Activated gamma-delta T cell treated with Interleukin-2 at 50 U/mL for 16 hours (primary cell): ENCODE measurements around the gene TGFB2.

Experiments used
- DNase-seq: peaks from one replicate; pipeline ENCODE4 v3.0.0-alpha.2; 2020

The TGFB2 gene

DNA sequence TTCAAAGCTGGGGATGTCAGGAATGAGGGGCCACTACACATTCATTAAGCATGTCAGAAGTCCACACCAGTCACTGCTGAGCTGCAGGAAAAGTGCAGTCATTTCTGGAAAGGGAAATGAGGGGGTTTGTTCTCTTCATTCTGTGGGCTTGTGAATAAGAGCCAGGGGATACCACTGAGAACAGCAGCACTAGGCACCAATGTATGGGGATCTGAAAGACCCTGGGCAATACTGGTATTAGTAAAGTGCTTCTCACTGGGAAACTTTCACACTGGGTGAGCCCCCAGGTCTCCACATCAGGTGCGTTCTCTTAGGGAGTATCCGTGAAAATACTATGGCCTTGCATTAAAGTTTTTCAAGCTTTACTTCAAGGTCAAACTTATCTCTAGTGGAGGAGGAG is 49.9 kb downstream of the TGFB2 start:
- no peak for DNase-seq

DNA sequence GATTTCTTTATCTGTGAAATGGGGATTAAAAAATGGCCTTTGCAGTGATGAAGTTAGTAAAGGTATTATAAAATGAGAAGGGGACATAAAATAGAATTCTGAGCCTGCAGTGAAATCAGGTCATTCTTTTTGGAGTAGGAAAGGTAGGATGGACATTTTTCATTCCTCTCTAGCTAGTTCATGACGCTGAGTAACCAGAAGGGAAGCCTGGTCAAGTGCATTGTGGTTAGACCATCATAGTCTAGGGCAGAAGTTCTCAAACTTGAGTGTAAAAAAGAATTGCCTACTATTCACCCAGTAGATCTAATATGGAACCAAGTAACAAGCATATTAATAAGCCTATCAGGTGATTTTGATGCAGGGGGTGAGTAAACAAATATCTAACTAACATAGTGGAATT is 50.8 kb downstream of the TGFB2 start:
- DNase-seq, result no peak

DNA sequence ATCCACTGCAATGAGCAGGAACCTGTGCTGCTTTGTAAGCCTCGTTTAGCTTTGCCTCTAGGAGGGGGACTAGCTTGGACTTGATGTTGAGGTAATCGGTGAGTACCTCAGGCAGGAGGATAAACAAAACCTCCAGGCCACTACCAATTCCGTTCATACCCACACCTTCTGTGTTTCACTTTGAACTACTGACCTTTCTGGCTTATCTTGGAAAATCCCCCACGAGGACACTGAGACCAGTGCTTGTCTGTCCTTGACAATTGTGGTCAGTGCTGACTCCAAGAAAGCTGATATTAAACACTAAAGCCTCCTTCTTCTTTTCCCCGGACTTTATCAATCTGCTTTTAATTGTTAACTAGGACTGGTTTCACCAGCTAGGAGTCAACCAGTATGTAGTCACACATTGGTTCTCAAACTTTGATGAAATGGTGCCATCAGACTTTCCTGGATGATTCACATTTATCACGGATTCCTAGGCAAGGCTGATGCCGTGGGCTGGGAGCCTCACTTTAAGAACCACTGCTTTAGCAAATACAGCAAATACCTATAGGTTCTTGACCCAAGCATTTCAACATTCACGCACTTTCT is 52.7 kb downstream of the TGFB2 start:
- DNase-seq, result no peak

DNA sequence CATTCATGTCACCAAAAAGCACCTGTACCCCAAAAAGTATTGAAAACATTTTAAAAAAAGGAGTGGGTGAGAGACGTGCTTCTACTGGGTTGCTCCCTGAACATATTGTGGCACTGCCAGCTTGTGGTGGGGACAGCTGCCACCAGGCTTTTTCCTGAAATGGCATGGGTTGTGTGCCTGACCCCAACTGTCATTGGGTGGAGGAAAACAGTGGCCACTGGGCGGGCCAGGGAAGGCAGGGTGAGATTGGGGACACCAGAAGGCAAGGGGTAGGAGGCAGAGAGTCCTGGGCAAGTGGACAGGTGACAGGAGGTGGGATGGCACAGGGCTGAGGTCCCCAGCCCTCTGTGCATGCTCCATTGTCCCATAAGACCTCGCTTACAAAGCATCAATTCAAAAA is 55.5 kb downstream of the TGFB2 start:
- DNase-seq, result no peak

DNA sequence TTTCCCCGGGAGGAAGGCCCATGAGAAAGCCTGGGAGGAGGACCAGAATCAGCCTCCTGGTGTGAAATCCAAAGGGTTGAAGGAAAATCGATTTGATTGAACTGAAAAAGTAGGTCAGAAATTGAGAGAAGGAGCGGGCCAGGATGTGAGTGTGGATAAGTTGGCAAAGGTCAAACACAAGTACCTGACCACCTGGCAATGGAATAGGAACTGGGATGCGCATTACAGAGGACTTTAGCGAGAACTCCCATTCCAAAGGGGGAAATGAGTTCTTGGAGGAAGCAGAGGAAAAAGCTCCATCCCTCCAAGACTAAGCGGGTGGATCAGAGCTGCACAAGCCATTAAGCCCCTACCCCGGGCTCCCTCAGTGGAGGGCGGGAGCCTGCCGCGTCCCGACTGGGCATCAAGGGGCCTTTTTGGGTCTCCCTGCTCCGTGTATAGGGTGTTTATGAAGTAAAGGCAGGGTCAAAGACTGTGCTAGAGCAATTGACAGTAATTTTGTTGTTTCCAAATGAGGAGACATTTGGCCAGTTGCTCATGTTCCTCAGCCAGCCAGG is 56.4 kb downstream of the TGFB2 start:
- DNase-seq, result no peak

DNA sequence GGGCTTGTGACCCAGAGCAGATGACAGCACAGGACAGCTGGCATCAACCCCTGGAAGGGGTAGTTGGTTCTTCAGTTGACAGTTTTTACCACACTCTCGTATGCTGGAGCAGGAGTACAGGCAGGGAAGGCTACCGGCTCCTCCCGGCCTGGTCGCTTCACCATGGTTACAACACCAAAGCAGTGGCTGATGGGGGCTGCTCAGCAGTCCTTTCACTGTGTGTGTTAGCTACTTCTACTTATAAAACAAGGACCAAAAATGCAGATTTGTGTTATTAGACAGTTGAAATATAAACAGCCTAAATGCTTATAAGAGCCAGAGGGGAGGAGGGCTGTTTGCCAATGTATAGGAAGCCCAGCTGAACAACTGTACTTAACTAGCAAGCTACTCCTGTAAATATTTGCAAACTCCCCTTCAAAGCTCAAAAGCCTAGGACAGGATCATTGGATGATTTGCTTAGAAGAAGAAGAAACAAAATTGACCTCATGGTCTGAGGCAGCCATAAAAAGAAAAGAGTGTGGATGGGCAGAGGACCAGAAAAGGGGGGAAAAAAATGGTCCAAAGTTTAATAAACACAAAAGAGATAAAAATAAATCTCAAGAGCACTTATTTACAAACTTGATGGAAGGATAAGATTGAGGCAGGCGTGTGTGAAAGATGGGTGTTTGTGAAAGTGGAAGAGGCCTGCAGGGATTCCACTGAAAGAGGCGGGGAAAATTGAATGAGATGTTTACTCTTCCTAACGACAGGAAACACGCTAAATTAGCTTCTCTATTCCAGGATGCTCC is 57.1 kb downstream of the TGFB2 start:
- DNase-seq, result no peak

DNA sequence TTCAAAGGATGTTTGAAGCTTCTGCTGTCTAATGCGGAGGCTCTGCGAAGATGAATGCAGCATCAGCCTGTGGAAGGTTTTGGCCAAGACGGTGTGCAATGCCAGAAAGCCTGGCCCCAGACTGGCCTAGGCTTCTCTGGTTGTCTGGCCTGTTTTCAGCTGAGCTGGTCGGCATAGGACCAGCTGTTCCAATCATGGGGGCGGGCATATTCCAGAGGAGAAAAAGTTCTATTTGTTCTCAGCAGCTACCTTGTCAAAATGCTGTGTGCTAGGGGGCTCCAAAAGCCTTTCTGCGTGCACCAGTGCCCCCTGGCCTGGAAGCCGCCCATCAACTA is 57.6 kb downstream of the TGFB2 start:
- DNase-seq, result no peak

DNA sequence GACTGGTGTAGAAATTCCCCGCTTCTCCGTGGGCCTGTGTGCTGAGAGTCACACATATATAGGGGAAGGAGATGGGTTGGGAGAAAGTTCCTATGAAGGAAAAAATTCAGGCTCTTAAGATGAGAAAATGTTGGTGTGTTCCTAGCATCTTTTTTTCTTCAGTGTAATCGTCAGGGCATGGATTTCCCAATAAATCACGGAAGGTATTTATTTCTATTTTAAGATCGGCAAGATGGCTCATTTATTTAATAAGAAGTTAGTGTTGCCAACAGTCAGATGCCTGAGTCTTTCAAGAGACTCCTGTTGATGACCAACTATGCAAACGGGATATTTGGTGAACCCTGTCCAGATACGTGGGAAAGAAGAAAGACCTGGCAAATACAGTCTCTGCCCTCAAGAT is 58.2 kb downstream of the TGFB2 start:
- no peak for DNase-seq

DNA sequence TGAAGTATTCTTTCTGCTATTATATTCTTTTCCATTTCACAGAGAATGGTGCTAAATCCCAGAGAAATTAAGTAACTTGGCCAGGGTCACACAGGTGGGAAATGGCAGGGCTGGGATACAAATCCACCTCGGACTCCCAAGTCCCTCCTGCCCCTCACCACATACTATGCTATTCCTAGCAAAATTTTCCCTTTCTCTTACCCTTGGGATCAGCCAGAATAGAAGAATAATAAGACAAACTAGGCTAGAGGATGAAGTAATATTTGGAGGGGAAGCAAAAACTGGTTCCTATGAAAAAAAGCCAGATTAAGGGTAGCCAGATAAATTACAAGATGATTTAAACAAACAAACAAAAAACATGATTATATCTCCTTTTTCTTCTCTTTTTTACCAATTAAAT is 62.5 kb downstream of the TGFB2 start:
- DNase-seq, result no peak

DNA sequence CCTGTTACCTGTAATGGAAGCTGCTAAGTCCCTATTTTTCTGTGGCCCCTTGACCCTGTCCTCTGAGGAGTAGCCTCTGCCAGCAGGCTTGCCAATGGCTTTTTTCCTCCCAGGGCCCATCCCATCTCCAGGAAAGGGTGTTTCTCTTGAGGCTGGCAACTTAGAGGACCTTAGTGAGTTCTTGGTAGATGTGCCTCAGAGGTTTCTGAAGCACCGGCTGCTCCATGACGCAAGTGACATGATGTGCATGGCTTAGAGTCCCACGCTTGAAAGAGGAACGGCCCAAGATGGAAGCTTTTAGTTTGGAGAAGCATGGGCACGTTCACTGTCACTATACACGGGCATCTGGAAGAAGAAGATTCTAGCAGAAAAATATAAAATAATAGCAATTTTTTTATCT is 63.0 kb downstream of the TGFB2 start:
- no peak for DNase-seq

DNA sequence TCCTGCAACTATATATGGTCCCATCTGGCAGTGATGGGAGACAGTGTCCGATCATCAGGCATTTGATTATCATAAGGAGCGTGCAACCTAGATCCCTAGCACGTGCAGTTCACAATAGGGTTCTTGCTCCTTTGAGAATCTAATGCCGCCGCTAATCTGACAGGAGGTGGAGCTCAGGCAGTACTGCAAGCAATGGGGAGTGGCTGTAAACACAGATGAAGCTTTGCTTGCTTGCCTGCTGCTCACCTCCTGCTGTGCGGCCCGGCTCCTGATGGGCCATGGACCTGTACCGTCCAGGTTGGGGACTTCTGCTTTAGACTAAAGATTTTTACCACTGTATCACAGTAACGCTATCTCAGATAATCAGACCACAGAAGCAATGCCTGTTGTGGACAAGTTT is 63.8 kb downstream of the TGFB2 start:
- DNase-seq, result no peak

DNA sequence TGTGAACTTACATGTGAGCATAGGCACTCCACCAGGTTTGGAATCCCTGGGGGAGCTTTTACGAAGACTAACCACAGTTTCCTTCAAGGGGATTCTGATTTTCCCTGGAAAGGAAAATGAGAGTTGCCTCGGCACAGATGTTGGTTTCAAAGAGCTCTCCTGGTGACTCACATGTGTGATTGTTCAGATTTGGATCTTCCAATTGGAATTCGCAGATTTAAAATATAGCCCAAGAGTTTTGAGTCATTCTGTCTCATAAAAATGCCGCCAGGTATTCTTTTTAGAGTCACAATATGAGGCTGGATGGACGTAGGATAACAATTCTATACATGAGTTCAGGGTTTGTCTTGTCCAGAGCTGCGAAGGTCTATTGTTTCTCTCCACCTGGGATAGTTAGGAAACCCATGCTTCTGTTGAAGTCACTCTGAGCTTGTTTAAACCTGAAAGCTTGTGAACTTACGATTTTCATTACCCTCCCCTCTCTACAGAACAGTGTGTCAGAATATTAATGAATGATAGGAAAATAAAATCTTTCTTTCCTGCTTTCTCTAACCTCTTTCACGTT is 64.9 kb downstream of the TGFB2 start:
- no peak for DNase-seq

DNA sequence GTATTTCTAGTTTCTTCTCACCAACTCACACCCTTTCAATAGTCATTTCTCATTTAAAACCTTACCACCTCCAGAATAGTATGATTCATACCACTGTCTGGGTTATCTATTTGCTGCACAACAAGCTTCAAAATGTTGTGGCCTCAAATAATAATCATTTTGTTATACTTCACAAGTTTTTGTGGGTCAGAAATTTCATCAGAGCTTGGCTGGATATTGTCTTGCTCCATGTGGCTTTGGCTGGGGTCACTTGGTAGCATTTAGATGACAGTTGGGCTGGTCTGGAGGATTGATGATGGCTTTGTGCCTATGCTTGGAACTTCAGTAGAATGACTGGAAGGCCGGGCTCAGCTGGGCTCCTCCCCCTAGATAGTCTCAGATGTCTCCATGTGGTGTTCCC is 66.0 kb downstream of the TGFB2 start:
- DNase-seq, result no peak

DNA sequence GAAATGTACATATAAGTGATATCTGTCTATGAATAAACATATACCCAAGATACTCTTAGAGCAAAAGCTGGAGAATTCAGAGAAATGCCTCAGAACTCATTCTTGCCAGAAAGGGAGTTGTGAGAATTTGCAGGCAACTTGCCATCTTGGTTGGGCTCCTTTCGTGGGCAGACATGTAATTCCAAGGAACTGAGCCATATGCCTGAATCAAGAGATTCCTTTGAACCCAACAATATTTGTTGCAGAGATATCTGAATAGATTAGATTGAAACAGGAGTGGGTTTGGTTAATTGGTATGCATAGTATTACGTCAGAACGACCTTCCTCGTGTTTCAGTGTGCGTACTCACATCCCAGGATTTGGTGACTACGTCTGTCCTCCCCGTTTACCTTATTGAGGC is 67.0 kb downstream of the TGFB2 start:
- no peak for DNase-seq

DNA sequence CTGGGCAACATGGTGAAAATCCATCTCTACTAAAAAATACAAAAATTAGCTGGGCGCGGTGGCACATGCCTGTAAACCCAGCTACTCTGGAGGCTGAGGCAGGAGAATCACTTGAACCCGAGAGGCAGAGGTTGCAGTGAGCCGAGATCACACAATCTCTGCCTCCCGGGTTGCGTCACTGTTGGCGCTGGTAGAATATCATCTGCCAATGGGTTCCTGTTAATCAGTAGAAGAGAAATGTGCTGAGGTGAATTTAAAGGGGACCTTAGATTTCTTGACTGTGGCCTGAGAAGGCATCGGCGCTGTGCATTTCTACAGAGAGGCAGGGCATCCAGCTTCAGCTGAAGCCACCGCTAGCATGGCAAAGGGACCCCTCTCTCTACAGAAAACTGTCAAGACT is 68.0 kb downstream of the TGFB2 start:
- DNase-seq, result no peak

DNA sequence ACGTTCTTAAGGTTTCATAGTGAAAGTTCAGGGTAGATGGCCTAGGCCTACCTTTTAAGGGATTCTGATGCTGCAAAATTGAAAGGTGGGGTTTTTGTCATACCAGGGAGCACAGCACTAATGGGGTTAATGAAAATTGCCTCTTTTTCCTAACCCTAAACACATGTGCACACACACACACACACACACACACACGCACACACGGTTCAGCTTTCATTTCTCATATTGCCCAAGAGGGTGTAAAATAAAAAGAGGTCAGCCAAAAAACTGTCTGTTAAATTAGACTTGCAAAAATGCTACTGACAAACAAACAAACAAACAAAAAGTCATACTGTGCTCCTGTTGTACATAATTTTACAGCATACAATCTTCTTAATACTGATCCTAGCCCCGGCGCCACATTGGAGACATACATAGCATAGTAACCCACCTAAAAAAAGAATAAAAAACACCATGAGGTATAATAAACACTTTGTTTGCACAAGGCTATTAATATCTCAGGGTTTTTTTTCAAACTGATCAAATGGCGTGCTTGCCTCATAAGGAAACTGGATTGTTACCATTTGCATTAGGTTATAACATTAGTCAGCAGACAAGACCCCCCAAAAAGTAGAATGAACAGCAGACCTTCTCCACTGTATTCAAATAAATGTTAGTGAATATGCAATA is 69.1 kb downstream of the TGFB2 start:
- no peak for DNase-seq

DNA sequence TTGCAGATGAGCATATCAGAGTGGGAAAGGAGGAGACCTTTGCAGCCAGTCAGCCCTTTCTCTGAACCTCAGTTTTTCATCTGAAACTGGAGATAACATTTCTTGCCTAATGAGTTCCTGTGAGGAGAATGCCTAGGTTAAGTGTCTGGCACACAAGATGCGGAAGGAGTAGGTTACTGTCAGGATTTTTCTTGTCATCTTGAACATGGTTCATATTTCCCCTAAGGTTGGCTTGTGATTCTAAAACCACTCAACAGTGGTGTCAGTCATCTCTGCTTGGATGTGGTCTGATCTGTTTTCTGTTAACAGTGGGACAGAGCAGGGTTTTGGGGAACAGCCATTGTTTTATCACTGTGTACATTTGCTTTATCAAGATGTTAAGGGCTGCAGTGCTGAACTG is 70.6 kb downstream of the TGFB2 start:
- DNase-seq, result no peak

DNA sequence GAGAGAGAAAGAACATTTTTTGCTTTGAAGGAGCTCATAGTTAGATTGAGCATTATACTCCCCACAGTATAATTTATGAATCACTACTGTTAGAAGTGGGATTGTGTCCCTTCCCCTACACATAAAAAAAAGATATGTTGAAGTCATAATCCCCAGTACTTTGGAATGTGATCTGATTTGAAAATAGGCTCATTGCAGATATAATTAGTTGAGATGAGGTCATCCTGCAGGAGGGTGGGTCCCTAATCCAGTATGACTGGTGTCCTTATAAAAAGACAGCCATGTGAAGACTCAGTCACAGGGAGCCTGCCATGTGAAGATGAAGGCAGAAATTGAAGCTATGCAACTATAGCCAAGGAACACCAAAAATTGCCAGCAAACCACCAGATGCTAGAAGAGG is 76.4 kb downstream of the TGFB2 start:
- DNase-seq, result no peak

DNA sequence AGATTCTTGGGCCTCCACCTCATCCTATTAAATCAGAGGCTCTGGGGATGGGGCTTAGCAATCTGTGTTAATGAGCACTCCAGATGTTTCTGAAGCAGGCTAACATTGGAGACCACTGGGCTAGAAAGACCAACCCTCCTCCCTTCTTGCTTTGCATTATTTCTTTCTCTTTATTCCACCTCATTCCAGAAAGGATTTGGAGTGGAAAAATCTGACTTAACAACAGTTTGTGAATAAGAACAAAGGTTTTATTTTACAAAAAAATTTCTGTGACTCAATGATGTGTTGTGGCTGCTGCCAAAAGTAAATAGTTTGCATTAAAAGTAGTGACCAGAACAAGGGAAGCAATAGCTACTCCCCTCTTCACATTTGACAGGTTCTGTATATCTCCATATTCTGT is 79.4 kb downstream of the TGFB2 start:
- DNase-seq, result no peak

DNA sequence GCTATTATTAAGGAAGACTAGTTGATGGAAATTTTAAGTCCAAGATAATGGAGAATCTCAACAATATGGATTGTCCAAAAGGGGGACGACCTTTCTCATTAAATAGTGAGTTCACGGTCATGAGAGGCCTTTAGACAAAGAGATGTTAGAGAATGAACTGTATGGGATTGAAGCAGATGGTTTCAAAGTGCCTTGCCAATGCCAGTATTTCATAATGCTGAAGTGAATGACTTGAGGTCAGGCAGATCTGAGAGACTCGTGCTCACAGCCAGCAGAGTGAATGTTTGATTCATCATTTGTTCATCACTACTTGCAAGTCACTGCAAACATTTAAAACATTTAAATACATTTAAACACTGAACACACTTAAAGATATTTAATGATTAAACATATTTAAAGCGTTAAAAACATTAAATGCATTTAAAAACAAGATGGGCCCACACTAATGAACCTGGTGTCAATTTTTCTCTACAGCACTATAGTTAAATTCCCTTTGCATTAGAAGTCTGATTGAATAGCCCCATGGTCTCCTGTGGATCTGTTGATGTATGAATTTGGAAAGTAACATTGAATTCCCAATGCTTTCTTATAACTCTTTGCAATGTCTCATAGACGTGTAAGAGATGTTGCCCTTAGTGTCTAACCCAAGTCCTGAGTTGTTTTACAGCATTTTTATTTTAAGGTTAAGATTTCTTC is 80.7 kb downstream of the TGFB2 start:
- DNase-seq, result no peak

DNA sequence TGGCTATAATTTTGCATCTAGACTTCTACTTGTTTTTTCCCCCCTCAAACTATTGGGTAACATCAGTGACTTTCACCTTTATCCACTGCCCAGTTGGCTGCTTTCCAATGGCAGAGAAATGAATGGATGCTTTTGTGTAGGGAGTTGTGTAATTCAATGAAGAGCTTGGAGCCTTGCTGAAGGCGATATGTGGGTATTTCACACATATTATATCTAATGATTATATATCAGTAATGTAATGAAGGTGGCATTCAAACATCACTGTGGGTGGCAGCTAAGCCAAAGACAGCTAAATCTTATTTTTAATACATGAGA is 81.2 kb downstream of the TGFB2 start:
- no peak for DNase-seq

DNA sequence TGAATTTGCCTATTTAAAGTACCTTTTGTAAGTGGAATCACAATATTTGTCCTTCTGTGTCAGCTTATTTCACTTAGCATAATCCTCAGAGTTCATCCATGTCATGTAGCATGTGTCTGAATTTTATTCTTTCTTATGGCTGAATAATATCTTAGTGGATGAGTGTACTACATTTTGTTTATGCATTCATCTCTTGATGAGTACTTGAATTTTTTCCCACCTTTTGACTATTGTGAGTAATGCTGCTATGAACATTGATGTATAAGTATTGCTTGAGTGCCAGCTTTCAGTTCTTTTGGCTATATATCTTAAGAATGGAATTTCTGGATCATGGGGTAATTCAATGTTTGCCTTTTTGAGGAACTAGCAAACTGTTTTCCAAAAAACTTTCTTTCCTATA is 84.2 kb downstream of the TGFB2 start:
- no peak for DNase-seq

DNA sequence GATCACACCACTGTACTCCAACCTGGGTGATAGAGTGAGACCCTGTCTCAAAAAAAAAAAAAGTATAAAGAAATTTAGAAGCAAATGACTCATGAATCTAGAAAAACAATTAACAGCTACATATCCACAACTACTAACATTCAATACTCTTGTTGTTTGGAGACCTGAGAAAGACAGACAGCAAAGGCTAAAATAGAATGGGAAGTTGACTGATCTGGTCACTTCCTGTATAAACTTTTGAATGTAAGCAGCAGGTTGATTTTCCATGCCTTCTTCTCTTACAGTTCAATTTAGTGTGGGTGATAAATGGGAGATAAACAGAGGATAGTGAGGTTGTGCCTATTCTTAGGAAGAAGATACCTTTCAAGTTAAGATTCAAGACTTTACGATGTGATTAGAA is 85.2 kb downstream of the TGFB2 start:
- no peak for DNase-seq

DNA sequence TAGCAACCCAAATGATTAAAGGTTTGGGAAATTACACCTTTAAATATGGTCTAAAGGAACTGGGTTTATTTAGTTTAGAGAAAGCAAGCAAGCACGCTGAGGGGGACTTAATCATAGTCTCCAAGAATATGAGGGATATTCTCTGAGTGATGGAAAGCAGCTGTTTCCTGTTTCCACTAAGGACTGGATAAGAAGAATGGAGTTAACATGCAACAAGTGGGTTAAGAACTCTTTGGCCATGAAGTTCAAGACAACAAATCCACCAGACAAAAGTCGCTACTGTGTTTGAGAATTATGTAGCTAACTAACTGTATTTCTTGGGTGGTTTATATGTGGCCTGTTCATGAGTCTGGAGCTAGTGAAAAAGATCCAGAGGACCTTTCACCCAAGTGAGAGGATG is 85.7 kb downstream of the TGFB2 start:
- no peak for DNase-seq
